Thymus (tissue), 11 donors: Measurements from ENCODE around the gene EIF4EBP2. TPM values are rescaled to one million over a fixed set of nuclear protein-coding genes. Genes with fewer than 3 reads are reported as not detected.

Experiments
- DNase-seq, 9 donors: peaks; one replicate each; pipeline ENCODE4 v3.0.0-alpha.2; 2013; ENCODE audit warnings: low spot score in 9 of 9, low read depth in 6 of 9, missing footprints in 1 of 9
- H3K27ac ChIP-seq, 2 donors: one replicate each; pipeline ENCODE4 v1.5.1; 2013; ENCODE audit warnings: control low read depth in 1 of 2, low read depth in 1 of 2, low read length in 1 of 2, mild to moderate bottlenecking in 1 of 2, moderate library complexity in 1 of 2
- H3K27me3 ChIP-seq, 2 donors: one replicate each; pipeline ENCODE4 v1.5.1; 2013; ENCODE audit warnings: low read length in 1 of 2; ENCODE audit not compliant: control insufficient read depth in 2 of 2, insufficient read depth in 1 of 2
- H3K36me3 ChIP-seq, 2 donors: one replicate each; pipeline ENCODE4 v1.5.1; 2013; ENCODE audit warnings: low read length in 1 of 2, mild to moderate bottlenecking in 1 of 2, moderate library complexity in 1 of 2; ENCODE audit not compliant: control insufficient read depth in 2 of 2, insufficient read depth in 2 of 2
- H3K4me1 ChIP-seq, 2 donors: one replicate each; pipeline ENCODE4 v1.5.1; 2013; ENCODE audit warnings: low read length in 2 of 2; ENCODE audit not compliant: control insufficient read depth in 2 of 2, insufficient read depth in 2 of 2
- H3K4me3 ChIP-seq, 2 donors: one replicate each; pipeline ENCODE4 v1.5.1; 2013; ENCODE audit warnings: low read length in 2 of 2, control low read depth in 1 of 2, mild to moderate bottlenecking in 1 of 2
- H3K9me3 ChIP-seq, 2 donors: one replicate each; pipeline ENCODE4 v1.5.1; 2013; ENCODE audit warnings: low read length in 1 of 2, mild to moderate bottlenecking in 1 of 2; ENCODE audit not compliant: control insufficient read depth in 2 of 2, insufficient read depth in 1 of 2
- WGBS: extraction: QIAGEN DNeasy Blood & Tissue Kit; methylation state at CpG from one replicate; pipeline ENCODE4 v1.1.7; 2013; 5-methylcytosine and 5-hydroxymethylcytosine counted together
- polyA plus RNA-seq: library from polyadenylated mRNA; stranded (reverse); fragments of 200-250 nt; gene quantifications from one replicate; pipeline ENCODE4 v1.2.3, GENCODE V29; 2013
- total RNA-seq: library from RNA; stranded (reverse); fragments of 120-200 nt; gene quantifications from one replicate; pipeline ENCODE4 v1.2.4, GENCODE V29; 2013
- donor health status: healthy.

EIF4EBP2 gene
- total and polyA plus RNA-seq, 2 donors: 18.9 to 32.1 TPM

- no peak overlapping the region for H3K27ac ChIP-seq
These were observed 57.7 kb downstream of the EIF4EBP2 start for GRCh38 chr10:70461397-70462348.

GRCh38 chr10:70462349-70462984, 58.5 kb downstream of the EIF4EBP2 start:
- WGBS: 63% methylated on average over 4 of the region's 4 CpGs
- DNase-seq: no peak
- Histone ChIP-seq H3K36me3 (no peaks in the 10 kb centered on the region), H3K4me3 (no peak overlapping the region), H3K27ac (no peak overlapping the region), H3K4me1 (peaks cover 0 to 3% of the 10 kb centered on the region in 2 donors), H3K27me3 (peaks cover 32 to 48% of the 10 kb centered on the region in 2 donors), H3K9me3 (no peaks in the 10 kb centered on the region)

More at GRCh38 chr10:70461397-70462348, 57.7 kb downstream of the EIF4EBP2 start:
- WGBS: 72% methylated on average over 13 of the region's 13 CpGs
- H3K9me3 ChIP-seq: no peaks in the 10 kb centered on the region
- peaks cover 0 to 3% of the 10 kb centered on the region in 2 donors for H3K4me1 ChIP-seq
- DNase-seq: peak in 2 of 9 donors; percentile 56 to 64
- H3K27me3 ChIP-seq: peaks cover 32 to 52% of the 10 kb centered on the region in 2 donors
- H3K4me3 ChIP-seq: no peak overlapping the region
- H3K36me3 ChIP-seq: no peaks in the 10 kb centered on the region

GRCh38 chr10:70465278-70465677, 61.3 kb downstream of the EIF4EBP2 start:
- Histone ChIP-seq H3K4me1 (no peaks in the 10 kb centered on the region), H3K4me3 (no peak overlapping the region), H3K9me3 (no peaks in the 10 kb centered on the region), H3K27ac (no peak overlapping the region), H3K27me3 (peaks cover 5 to 26% of the 10 kb centered on the region in 2 donors), H3K36me3 (no peaks in the 10 kb centered on the region)
- no peak for DNase-seq
- 98% methylated on average over 4 of the region's 4 CpGs for WGBS

GRCh38 chr10:70465832-70466231, 61.9 kb downstream of the EIF4EBP2 start:
- no peak for DNase-seq
- H3K27ac ChIP-seq: no peak overlapping the region
- H3K4me3 ChIP-seq: no peak overlapping the region
- 92% methylated on average over 2 of the region's 2 CpGs for WGBS
- H3K4me1 ChIP-seq: no peaks in the 10 kb centered on the region
- H3K9me3 ChIP-seq: no peaks in the 10 kb centered on the region
- H3K27me3 ChIP-seq: peaks cover 4 to 21% of the 10 kb centered on the region in 2 donors
- H3K36me3 ChIP-seq: no peaks in the 10 kb centered on the region

- Histone ChIP-seq H3K4me3 (no peak overlapping the region), H3K9me3 (no peaks in the 10 kb centered on the region), H3K27me3 (peaks cover 4 to 19% of the 10 kb centered on the region in 2 donors), H3K27ac (no peak overlapping the region), H3K36me3 (no peaks in the 10 kb centered on the region), H3K4me1 (no peaks in the 10 kb centered on the region)
- no peak for DNase-seq
- whole genome bisulfite sequencing: 95% methylated on average over 3 of the region's 3 CpGs
These were observed 63.0 kb downstream of the EIF4EBP2 start for GRCh38 chr10:70466951-70467350.

GRCh38 chr10:70472799-70473454, 69.0 kb downstream of the EIF4EBP2 start:
- Histone ChIP-seq H3K27ac (no peak overlapping the region), H3K4me1 (peaks cover 9 to 17% of the 10 kb centered on the region in 2 donors), H3K27me3 (peaks cover 4 to 39% of the 10 kb centered on the region in 2 donors), H3K9me3 (no peaks in the 10 kb centered on the region), H3K4me3 (no peak overlapping the region), H3K36me3 (no peaks in the 10 kb centered on the region)
- whole genome bisulfite sequencing: 88% methylated on average over 8 of the region's 8 CpGs
- DNase-seq: no peak

GRCh38 chr10:70474780-70475179, 70.8 kb downstream of the EIF4EBP2 start:
- DNase-seq: no peak
- 95% methylated on average over 2 of the region's 2 CpGs for WGBS
- H3K4me1 ChIP-seq: peaks cover 24 to 32% of the 10 kb centered on the region in 2 donors
- no peaks in the 10 kb centered on the region for H3K36me3 ChIP-seq
- H3K9me3 ChIP-seq: no peaks in the 10 kb centered on the region
- H3K4me3 ChIP-seq: no peak overlapping the region
- H3K27me3 ChIP-seq: peaks cover 9 to 48% of the 10 kb centered on the region in 2 donors
- H3K27ac ChIP-seq: no peak overlapping the region

- no peak overlapping the region for H3K4me3 ChIP-seq
- DNase-seq: no peak
- no peak overlapping the region for H3K27ac ChIP-seq
- H3K27me3 ChIP-seq: peaks cover 9 to 48% of the 10 kb centered on the region in 2 donors
- H3K9me3 ChIP-seq: no peaks in the 10 kb centered on the region
- WGBS: 92% methylated on average over 8 of the region's 8 CpGs
- H3K4me1 ChIP-seq: peaks cover 33 to 41% of the 10 kb centered on the region in 2 donors
- no peaks in the 10 kb centered on the region for H3K36me3 ChIP-seq
These were observed 71.7 kb downstream of the EIF4EBP2 start for GRCh38 chr10:70475661-70476060.
